ENCODE results near the gene OGFOD1.

Gene OGFOD1

DNA sequence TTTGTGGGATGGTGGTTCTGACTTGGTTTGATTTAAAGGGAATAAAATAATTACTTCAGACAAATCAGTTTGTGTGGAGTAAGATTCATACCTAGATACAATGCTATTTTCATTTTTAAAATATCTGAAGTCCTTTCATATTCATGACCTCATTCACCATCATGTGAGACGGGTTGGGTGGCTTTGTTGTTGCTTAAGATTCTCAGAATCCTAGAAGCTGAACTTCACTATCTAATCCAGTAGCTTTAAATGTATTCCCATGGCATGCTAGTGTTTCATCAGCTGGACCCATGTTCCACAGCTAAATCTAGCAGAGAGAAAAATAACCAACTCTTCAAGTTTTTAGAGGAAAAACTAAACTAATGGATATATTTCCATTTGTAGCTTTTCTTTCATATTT, 23.3 kb upstream of the OGFOD1 start:
- DNase-seq = no peak

GRCh38 chr16:56436258-56436657, 15.1 kb upstream of the OGFOD1 start:
- no peak for DNase-seq

DNA sequence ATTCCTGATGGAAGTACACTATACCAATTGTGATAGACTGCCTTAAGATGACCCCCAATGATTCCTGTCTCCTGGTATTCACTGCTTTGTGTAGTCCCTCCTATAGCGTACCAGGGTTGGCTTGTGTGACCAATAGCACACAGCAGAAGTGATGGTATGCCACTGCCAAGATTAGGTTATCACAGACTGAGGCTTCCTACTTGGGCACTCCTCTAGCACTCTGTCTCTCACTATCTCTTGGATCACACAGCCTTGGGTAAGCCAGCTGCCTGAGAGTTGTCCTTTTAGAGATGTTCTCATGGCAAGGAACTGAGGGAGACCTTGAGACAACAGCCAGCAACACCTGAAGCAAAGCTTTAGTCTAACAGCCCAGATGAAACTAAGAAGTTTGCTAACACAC, 13.3 kb upstream of the OGFOD1 start:
- DNase-seq = no peak

DNA sequence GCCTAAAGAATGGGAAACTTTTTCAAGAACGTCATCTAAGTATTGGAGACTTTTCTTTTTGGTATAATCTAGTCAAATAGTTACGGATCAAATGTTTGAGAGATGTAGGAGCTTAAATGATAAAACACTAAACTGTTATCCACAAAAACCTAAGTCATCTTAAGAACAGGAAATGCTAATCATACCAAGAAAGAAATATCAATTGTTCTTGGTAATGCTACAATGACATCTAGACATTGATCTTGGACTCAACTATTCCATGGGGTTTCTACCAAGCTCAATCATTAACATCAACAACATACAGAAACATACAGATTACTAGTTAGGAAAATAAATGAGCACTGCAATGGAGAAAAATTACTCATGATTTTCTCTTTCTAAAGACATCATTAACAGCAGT, 4.1 kb upstream of the OGFOD1 start:
- no peak for DNase-seq

- no peak for DNase-seq
Measured at GRCh38 chr16:56448005-56448404, 3.3 kb upstream of the OGFOD1 start.

- DNase-seq = peak in 1 of 3 experiments; percentile 64
Measured at GRCh38 chr16:56450275-56450985, 924 bp upstream of the OGFOD1 start.

DNA sequence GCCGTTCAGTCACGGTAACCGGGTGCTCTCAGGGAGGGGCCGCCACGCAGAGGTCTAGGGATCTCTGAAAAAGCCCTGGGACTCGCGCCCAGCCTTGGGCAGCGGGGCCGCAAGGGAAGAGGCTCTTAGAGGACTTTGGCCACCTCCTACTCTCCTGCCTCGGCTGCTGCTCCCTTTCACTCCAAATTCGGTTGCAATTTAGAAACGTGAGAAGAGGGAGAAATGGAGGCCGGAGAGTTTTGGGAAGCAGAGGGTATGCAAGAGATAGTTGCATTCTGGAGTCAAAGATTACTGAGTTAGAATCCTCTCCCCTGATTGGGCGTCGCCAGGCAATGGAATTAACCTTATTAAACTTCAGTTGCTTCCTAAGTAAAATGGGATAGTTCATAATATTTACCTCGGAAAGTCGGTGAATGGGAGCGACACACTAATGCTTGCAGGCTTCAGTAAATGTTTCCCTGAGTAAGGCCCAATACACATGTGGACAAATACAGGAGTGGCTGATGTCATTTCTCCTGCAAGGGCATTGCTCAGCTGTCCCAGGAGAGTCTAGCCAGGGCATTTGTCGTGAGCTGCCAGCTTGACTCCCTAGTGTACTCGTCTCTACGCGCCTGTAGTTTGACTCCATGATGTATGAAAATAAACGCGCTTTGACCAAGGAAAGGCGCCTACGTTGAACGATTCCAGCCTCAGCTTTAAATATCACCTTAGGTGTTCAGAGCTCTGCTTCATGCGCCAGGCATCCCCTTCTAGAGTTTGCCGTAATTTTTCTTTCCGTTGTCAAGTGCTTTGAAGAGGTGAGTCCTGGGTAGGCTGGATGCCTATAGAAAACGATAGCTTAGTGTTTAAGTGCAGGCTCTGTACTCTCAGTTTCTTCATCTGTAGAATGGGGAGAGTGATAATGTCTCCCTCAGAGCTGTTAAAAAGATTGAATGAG, 667 bp downstream of the OGFOD1 start:
- peak; percentile 5 to 68 (median 40) for DNase-seq

DNA sequence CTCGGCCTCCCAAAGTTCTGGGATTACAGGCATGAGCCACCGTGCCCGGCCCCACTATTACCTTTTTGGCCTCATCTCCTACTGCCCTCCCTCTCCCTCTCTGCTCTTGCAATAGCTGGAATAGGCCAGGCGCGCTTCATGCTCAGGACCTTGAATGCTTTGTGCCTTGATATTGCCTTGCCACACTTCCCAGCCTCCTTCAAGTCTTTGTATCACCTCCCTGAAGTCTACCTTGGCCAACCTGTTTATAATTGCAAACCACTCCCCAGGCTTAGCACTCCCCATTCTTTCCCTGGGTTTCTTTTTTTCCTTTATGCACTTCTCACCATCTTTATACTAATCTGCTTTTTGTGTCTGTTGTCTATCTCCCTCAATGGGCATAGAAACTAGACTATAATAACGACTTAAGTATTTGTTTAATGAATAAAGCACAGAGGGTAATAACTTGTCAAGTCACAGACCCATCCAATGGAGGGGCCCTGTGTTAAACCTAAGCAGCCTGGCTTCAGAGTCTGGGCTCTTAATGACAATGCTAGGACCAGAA, 6.6 kb downstream of the OGFOD1 start:
- DNase-seq = no peak

DNA sequence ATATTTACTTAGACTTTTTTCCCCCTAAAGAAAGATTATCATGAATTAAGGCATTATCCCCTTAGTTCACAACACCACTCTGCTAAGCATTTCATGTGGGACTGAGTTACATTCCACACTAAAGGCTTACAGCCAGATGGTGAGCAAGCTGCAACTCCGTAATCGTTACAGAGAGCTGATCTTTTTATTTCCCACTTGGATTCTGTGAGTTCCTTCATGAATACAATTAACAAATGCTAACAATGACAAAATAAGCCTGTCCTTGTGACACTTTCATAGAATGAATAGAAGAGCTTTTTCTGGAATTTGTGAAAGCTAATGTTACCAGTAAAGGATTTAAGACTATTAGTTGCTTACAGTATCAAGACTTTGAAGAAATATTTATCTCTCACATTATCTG, 8.7 kb downstream of the OGFOD1 start:
- no peak for DNase-seq

DNA sequence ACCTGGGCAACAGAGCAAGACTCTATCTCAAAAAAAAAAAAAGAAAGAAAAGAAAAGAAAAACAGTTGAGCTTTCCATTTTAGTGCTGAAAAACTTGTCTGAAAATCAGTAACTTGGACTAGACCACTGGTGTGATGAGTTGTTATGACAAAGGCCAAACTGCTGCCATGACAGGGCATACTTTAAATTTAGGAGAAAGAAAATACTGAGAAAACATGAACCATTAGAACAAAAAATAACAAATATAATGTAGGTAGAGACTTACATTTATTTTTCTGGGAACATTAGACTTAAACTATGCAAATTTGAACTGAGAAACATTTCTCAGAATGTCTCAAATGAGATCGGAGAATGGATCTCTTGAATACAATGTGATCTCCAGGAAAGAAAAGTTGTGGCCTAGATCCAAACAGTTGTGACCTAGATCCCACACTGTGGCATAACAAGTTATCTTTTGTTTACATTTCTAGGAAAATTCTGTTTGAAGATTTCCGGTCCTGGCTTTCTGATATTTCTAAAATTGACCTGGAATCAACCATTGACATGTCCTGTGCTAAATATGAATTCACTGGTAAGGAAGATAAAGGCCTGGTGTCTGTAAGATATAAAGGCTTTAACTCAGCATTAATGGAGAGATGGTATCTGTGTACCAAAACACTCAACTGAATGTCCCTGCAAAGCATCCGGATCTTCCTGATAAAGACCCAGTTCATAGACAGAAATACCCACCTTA, 10.9 kb downstream of the OGFOD1 start:
- DNase-seq = no peak

- no peak for DNase-seq
Measured at GRCh38 chr16:56463153-56463552, 11.8 kb downstream of the OGFOD1 start.

GRCh38 chr16:56466344-56466743, 15.0 kb downstream of the OGFOD1 start:
- no peak for DNase-seq

DNA sequence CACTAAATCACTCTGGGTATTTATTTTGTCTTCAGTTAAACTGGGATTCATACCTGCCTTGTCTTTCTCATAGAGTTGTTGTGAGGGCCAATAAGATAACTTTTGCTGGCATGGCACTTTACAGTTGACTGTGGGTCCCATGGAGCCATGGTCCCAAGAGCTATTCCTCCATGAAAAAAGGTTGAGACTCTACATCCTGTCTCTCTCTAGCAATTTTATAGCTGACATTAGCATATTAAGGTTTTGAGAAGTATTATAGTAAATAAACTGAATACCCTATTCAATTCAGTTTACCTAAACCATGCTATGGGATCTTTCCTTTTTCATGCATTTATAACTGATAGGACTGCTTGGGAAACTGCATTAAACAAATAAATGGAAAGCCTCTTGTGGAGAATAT, 17.4 kb downstream of the OGFOD1 start:
- no peak for DNase-seq

- no peak for DNase-seq
Measured at GRCh38 chr16:56469748-56470147, 18.4 kb downstream of the OGFOD1 start.

DNA sequence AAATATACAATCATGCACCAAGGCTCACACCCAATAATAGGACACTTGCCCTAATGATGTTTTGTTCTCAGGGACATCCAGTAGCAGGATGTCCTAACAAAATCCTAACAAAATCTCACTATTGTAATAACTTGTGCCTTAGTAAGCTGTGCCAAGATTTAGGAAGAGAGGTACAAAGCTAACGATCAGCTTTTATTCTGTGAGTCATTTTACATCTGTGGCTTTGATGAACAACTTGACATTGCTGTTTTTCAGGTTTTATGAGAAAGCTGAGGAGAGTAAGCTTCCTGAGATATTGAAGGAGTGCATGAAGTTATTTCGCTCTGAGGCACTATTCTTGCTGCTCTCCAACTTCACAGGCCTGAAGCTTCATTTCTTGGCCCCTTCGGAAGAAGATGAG, 18.9 kb downstream of the OGFOD1 start:
- DNase-seq = no peak

- DNase-seq = no peak
Measured at GRCh38 chr16:56470666-56471065, 19.3 kb downstream of the OGFOD1 start.

GRCh38 chr16:56475201-56475600, 23.8 kb downstream of the OGFOD1 start:
- DNase-seq = peak in 2 of 3 experiments; percentile 24 to 66

- DNase-seq = no peak
Measured at GRCh38 chr16:56477096-56477878, 25.9 kb downstream of the OGFOD1 start.

GRCh38 chr16:56478281-56479049, 27.1 kb downstream of the OGFOD1 start:
- no peak for DNase-seq

DNA sequence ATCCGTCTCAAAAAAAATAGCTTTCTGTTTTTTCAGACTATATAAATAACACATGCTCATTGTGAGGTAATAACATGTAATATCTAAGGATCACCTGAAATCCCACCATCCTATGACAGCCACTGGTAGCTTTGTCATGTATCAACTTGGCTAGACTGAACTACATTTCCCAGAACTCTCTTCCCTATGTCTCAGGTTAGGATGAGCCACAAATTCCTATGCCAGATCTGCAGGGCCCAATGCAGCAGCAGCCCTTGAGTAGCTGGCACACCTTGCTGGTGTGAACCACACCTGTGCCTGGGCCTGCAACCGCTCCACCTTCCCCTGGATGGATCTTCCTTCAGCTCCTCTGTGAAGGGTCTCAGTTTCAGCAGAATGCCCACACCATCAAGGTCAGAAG, 28.1 kb downstream of the OGFOD1 start:
- DNase-seq = no peak

- DNase-seq = no peak
Measured at GRCh38 chr16:56480776-56481467, 29.6 kb downstream of the OGFOD1 start.

Data from NCI-H1417 (cell line).